Liver (tissue), 9 donors: ENCODE results near the gene MCF2L. TPM values are rescaled to one million over a fixed set of nuclear protein-coding genes. Genes with fewer than 3 reads are reported as not detected.

Source experiments
- DNase-seq: peaks from one replicate; pipeline ENCODE4 v3.0.0-alpha.2; 2017; ENCODE audit warnings: low spot score
- H3K27ac ChIP-seq, 2 donors: one replicate each; pipeline ENCODE4 v1.7.0; 2013; ENCODE audit warnings: inconsistent platforms in 2 of 2, low read length in 2 of 2, control low read depth in 1 of 2, low read depth in 1 of 2, mild to moderate bottlenecking in 1 of 2
- H3K27me3 ChIP-seq, 4 donors: one replicate each; pipeline versions ENCODE4 v1.6.1 to v1.7.0; 2013; ENCODE audit warnings: low read length in 3 of 4, inconsistent platforms in 1 of 4, mild to moderate bottlenecking in 1 of 4, moderate library complexity in 1 of 4; ENCODE audit not compliant: control insufficient read depth in 4 of 4, insufficient read depth in 4 of 4
- H3K36me3 ChIP-seq, 4 donors: one replicate each; pipeline versions ENCODE4 v1.6.1 to v1.7.0; 2013; ENCODE audit warnings: low read length in 3 of 4, mild to moderate bottlenecking in 3 of 4, low read depth in 1 of 4, moderate library complexity in 1 of 4; ENCODE audit not compliant: control insufficient read depth in 4 of 4, insufficient read depth in 3 of 4
- H3K4me1 ChIP-seq, 4 donors: one replicate each; pipeline versions ENCODE4 v1.6.1 to v1.7.0; 2013; ENCODE audit warnings: low read length in 3 of 4, mild to moderate bottlenecking in 3 of 4, moderate library complexity in 1 of 4; ENCODE audit not compliant: control insufficient read depth in 4 of 4, insufficient read depth in 4 of 4
- H3K4me3 ChIP-seq, 3 donors: one replicate each; pipeline versions ENCODE4 v1.6.1 to v1.7.0; 2013; ENCODE audit warnings: low read length in 3 of 3, control low read depth in 1 of 3, low read depth in 1 of 3, mild to moderate bottlenecking in 1 of 3
- H3K9ac ChIP-seq, 2 donors: one replicate each; pipeline ENCODE4 v1.7.0; 2013; ENCODE audit warnings: low read length in 2 of 2, mild to moderate bottlenecking in 2 of 2, moderate library complexity in 2 of 2, control low read depth in 1 of 2, low read depth in 1 of 2
- H3K9me3 ChIP-seq, 4 donors: one replicate each; pipeline versions ENCODE4 v1.6.1 to v1.7.0; 2013; ENCODE audit warnings: low read length in 3 of 4; ENCODE audit not compliant: control insufficient read depth in 4 of 4
- FOXA1 ChIP-seq: IDR thresholded peaks from 2 replicates; pipeline ENCODE4 v1.6.1; 2016; ENCODE audit warnings: antibody characterized with exemption
- GABPA ChIP-seq, 2 donors: IDR thresholded peaks in 1 of 2; conservative IDR thresholded peaks in 1 of 2; 2 replicates each; pipeline ENCODE4 v1.6.1; 2016; ENCODE audit warnings: antibody characterized with exemption in 2 of 2, mild to moderate bottlenecking in 1 of 2, moderate library complexity in 1 of 2
- HNF4A ChIP-seq, 2 donors: conservative IDR thresholded peaks; 2 replicates each; pipeline ENCODE4 v1.6.1; 2016; ENCODE audit warnings: antibody characterized with exemption in 2 of 2, mild to moderate bottlenecking in 2 of 2
- HNF4G ChIP-seq: IDR thresholded peaks from 2 replicates; pipeline ENCODE4 v1.6.1; 2016; ENCODE audit warnings: antibody characterized with exemption
- JUND ChIP-seq, 2 donors: IDR thresholded peaks; 2 replicates each; pipeline ENCODE4 v1.6.1; 2016; ENCODE audit warnings: antibody characterized with exemption in 2 of 2
- NR2F2 ChIP-seq: IDR thresholded peaks from 2 replicates; pipeline ENCODE4 v1.6.1; 2016; ENCODE audit warnings: antibody characterized with exemption
- RAD21 ChIP-seq, 2 donors: IDR thresholded peaks; 2 replicates each; pipeline ENCODE4 v1.6.1; 2016; ENCODE audit warnings: antibody characterized with exemption in 2 of 2, mild to moderate bottlenecking in 2 of 2
- RXRA ChIP-seq, 2 donors: IDR thresholded peaks; 2 replicates each; pipeline ENCODE4 v1.6.1; 2017 to 2018; ENCODE audit warnings: antibody characterized with exemption in 2 of 2, mild to moderate bottlenecking in 1 of 2
- SP1 ChIP-seq: IDR thresholded peaks from 2 replicates; pipeline ENCODE4 v1.6.1; 2018; ENCODE audit warnings: antibody characterized with exemption, mild to moderate bottlenecking
- TAF1 ChIP-seq: conservative IDR thresholded peaks from 2 replicates; pipeline ENCODE4 v1.6.1; 2016; ENCODE audit warnings: antibody characterized with exemption, mild to moderate bottlenecking
- YY1 ChIP-seq: IDR thresholded peaks from 2 replicates; pipeline ENCODE4 v1.6.1; 2016; ENCODE audit warnings: antibody characterized with exemption, mild to moderate bottlenecking
- WGBS: extraction: QIAGEN DNeasy Blood & Tissue Kit; methylation state at CpG from one replicate; pipeline ENCODE4 v1.1.7; 2013; 5-methylcytosine and 5-hydroxymethylcytosine counted together
- polyA plus RNA-seq, 2 donors: library from polyadenylated mRNA; stranded (reverse) in 1 of 2; unstranded in 1 of 2; fragments of 200-250 nt in 1 of 2; fragments of >200 nt in 1 of 2; fragmentation: Nextera tagmentation in 1 of 2; extraction: Ambion mirVana in 1 of 2; gene quantifications; one replicate each; pipeline versions ENCODE4 v1.2.1 to v1.2.3, GENCODE V29; 2013 to 2015
- total RNA-seq, 2 donors: library from RNA; depleted of rRNA; stranded (reverse); fragments of >200 nt; gene quantifications; one replicate each; pipeline ENCODE4 v1.2.3, GENCODE V29; 2014
- TF ChIP-seq, protein P1 (sequence below): IDR thresholded peaks from 2 replicates; pipeline ENCODE4 v1.6.1; 2016; ENCODE audit warnings: antibody characterized with exemption
- TF ChIP-seq, protein P2 (sequence below): IDR thresholded peaks from 2 replicates; pipeline ENCODE4 v1.6.1; 2016; ENCODE audit warnings: antibody characterized with exemption
- TF ChIP-seq, protein P3 (sequence below): IDR thresholded peaks from 2 replicates; pipeline ENCODE4 v1.6.1; 2016; ENCODE audit warnings: antibody characterized with exemption
- TF ChIP-seq, protein P4 (sequence below): fragments of 150-350 bp; IDR thresholded peaks from 2 replicates; pipeline ENCODE4 v1.5.1; 2017; ENCODE audit warnings: improper control_type of control experiment, low read depth, low read length; ENCODE audit not compliant: missing input control
- TF ChIP-seq, protein P5 (sequence below): IDR thresholded peaks from 2 replicates; pipeline ENCODE4 v1.6.1; 2016; ENCODE audit warnings: antibody characterized with exemption, mild to moderate bottlenecking
- donor health status: healthy.
- donor health status: healthy.
- donor health status: healthy.
- donor health status: healthy.
- donor health status: healthy.

The MCF2L gene
- total and polyA plus RNA-seq, 4 donors = 2.9 to 12.8 (median 7.1) TPM

DNA sequence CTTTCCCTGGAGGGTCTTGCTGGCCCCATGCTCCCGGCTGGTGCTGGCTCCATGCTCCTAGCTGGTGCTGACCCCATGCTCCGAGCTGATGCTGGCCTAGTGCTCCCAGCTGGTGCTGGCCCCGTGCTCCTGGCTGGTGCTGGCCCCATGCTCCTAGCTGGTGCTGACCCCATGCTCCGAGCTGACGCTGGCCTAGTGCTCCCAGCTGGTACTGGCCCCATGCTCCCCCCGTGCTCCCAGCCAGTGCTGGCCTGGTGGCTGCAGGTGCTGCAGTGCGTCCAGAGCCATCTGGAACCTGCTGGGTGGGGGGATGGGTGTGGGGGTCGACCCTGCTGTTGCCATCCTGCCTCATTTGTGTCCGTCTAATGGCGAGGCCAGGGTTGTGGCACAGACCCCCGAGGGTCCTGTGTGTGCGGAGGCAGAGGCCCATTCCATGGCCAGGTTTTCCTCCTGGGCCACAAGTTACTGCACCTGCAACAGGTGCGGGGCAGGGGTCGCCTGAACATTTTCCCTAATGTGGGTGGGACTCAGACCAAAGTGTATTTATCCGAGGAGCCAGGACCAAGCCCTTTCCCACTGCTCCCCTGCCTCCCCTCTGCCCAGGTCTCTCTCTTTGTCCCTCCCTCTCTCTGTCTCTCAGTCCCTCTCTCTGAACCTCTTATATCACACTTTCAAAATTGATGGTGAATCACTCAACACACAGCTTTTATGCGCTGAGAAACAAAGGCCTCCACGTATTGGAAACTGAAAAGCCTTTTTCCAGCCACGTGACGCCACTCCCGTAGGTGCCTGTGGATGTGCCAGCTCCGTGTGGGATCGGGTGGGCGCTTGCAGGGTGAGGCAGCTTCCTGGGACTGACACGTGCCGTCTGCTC, 45.1 kb downstream of the MCF2L start:
- no peak for DNase-seq
- peaks cover 0 to 4% (median 2%) of the 10 kb centered on the region in 4 donors for H3K36me3 ChIP-seq
- H3K9ac ChIP-seq = no peak overlapping the region
- TF ChIP-seq, protein P1, sequence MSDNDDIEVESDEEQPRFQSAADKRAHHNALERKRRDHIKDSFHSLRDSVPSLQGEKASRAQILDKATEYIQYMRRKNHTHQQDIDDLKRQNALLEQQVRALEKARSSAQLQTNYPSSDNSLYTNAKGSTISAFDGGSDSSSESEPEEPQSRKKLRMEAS = no peak
- TF ChIP-seq SP1 (no peak), YY1 (no peak), HNF4A (conservative IDR thresholded peaks at IDR 0.05) (no peak), RAD21 (IDR thresholded peaks at IDR 0.05) (no peak), FOXA1 (no peak), GABPA (IDR thresholded peaks at IDR 0.05 in 1 of 2, conservative IDR thresholded peaks at IDR 0.05 in 1 of 2) (no peak), TAF1 (no peak), NR2F2 (no peak), JUND (IDR thresholded peaks at IDR 0.05) (no peak), RXRA (IDR thresholded peaks at IDR 0.05) (no peak), HNF4G (no peak)
- TF ChIP-seq, protein P2, sequence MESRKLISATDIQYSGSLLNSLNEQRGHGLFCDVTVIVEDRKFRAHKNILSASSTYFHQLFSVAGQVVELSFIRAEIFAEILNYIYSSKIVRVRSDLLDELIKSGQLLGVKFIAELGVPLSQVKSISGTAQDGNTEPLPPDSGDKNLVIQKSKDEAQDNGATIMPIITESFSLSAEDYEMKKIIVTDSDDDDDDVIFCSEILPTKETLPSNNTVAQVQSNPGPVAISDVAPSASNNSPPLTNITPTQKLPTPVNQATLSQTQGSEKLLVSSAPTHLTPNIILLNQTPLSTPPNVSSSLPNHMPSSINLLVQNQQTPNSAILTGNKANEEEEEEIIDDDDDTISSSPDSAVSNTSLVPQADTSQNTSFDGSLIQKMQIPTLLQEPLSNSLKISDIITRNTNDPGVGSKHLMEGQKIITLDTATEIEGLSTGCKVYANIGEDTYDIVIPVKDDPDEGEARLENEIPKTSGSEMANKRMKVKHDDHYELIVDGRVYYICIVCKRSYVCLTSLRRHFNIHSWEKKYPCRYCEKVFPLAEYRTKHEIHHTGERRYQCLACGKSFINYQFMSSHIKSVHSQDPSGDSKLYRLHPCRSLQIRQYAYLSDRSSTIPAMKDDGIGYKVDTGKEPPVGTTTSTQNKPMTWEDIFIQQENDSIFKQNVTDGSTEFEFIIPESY = no peak
- TF ChIP-seq, protein P3, sequence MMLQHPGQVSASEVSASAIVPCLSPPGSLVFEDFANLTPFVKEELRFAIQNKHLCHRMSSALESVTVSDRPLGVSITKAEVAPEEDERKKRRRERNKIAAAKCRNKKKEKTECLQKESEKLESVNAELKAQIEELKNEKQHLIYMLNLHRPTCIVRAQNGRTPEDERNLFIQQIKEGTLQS = no peak
- TF ChIP-seq, protein P4, sequence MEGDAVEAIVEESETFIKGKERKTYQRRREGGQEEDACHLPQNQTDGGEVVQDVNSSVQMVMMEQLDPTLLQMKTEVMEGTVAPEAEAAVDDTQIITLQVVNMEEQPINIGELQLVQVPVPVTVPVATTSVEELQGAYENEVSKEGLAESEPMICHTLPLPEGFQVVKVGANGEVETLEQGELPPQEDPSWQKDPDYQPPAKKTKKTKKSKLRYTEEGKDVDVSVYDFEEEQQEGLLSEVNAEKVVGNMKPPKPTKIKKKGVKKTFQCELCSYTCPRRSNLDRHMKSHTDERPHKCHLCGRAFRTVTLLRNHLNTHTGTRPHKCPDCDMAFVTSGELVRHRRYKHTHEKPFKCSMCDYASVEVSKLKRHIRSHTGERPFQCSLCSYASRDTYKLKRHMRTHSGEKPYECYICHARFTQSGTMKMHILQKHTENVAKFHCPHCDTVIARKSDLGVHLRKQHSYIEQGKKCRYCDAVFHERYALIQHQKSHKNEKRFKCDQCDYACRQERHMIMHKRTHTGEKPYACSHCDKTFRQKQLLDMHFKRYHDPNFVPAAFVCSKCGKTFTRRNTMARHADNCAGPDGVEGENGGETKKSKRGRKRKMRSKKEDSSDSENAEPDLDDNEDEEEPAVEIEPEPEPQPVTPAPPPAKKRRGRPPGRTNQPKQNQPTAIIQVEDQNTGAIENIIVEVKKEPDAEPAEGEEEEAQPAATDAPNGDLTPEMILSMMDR = no peak
- TF ChIP-seq, protein P5, sequence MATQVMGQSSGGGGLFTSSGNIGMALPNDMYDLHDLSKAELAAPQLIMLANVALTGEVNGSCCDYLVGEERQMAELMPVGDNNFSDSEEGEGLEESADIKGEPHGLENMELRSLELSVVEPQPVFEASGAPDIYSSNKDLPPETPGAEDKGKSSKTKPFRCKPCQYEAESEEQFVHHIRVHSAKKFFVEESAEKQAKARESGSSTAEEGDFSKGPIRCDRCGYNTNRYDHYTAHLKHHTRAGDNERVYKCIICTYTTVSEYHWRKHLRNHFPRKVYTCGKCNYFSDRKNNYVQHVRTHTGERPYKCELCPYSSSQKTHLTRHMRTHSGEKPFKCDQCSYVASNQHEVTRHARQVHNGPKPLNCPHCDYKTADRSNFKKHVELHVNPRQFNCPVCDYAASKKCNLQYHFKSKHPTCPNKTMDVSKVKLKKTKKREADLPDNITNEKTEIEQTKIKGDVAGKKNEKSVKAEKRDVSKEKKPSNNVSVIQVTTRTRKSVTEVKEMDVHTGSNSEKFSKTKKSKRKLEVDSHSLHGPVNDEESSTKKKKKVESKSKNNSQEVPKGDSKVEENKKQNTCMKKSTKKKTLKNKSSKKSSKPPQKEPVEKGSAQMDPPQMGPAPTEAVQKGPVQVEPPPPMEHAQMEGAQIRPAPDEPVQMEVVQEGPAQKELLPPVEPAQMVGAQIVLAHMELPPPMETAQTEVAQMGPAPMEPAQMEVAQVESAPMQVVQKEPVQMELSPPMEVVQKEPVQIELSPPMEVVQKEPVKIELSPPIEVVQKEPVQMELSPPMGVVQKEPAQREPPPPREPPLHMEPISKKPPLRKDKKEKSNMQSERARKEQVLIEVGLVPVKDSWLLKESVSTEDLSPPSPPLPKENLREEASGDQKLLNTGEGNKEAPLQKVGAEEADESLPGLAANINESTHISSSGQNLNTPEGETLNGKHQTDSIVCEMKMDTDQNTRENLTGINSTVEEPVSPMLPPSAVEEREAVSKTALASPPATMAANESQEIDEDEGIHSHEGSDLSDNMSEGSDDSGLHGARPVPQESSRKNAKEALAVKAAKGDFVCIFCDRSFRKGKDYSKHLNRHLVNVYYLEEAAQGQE = no peak
- no peak overlapping the region for H3K27ac ChIP-seq
- no peak overlapping the region for H3K4me3 ChIP-seq
- 91% methylated on average over 25 of the region's 25 CpGs for WGBS
- H3K27me3 ChIP-seq = no peaks in the 10 kb centered on the region
- no peaks in the 10 kb centered on the region for H3K9me3 ChIP-seq
- peaks cover 0 to 9% (median 4%) of the 10 kb centered on the region in 4 donors for H3K4me1 ChIP-seq
